ENCODE data around the gene LRMDA. TPM values are rescaled to one million over a fixed set of nuclear protein-coding genes. Genes with fewer than 3 reads are reported as not detected.

The LRMDA gene
- total RNA-seq, 1 experiment from 2014 or later, result not detected

DNA sequence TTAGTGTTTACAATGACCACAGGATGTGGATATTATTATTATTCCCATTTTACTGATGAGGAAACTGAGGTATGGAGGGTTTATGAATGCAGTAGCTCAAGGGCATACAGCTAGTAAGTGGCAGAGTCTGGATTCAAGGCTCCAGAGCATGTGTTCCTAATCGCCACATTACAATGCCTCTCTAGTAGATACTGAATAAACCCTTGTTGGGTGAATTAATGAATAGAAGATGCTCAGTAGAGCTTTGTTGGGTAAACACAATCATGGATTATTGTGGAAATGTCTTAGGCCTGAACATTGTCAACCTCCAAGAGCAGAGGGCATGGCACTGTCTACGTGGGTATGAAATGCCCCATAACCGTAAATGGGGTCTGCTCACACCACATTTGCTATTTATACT, 545.3 kb downstream of the LRMDA start:
- intact Hi-C loops (cut with micrococcal nuclease; ENCODE audit: unreplicated experiment), result no loop called here
- POLR2A ChIA-PET (ENCODE audit: low non-redundant PET), result no interaction called here
- no peak for DNase-seq (ENCODE audit: low spot score)

DNA sequence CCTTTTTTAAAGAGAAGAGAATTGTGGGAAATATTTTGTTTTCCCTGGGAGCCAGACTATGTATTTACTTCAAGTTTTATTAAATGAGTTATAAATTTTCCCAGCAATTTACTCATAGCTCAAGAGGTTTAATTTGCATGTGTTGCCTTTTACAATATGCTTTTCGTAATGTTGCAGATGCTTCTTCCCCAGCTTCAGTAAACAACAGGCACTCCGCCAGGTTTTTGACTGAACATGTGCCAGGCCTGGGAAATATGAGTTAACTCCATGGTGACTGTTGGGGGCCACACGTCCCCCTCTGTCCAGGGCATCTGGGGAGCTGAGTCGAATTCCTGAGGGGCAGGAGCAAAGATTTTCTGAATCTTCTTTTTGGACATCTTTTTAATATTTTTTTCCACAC, 545.7 kb downstream of the LRMDA start:
- Histone ChIP-seq H3K36me3 (ENCODE audit: insufficient read depth, low read length, poor library complexity, severe bottlenecking) (no peaks in the 10 kb centered on the region), H3K27ac (ENCODE audit: low read depth, low read length, poor library complexity, severe bottlenecking) (no peak overlapping the region), H3K4me1 (ENCODE audit: insufficient read depth, low read length, poor library complexity, severe bottlenecking) (no peaks in the 10 kb centered on the region), H3K9me3 (ENCODE audit: low read depth, low read length, poor library complexity, severe bottlenecking) (no peaks in the 10 kb centered on the region), H3K4me3 (ENCODE audit: low read depth, low read length, poor library complexity, severe bottlenecking) (no peak overlapping the region), H3K27me3 (replicated peaks; ENCODE audit: insufficient read depth, low read depth, low read length, poor library complexity) (peaks cover 21% of the 10 kb centered on the region)
- CTCF ChIA-PET, result no interaction called here
- no peak for DNase-seq (ENCODE audit: low spot score)
- TF ChIP-seq, protein P1, sequence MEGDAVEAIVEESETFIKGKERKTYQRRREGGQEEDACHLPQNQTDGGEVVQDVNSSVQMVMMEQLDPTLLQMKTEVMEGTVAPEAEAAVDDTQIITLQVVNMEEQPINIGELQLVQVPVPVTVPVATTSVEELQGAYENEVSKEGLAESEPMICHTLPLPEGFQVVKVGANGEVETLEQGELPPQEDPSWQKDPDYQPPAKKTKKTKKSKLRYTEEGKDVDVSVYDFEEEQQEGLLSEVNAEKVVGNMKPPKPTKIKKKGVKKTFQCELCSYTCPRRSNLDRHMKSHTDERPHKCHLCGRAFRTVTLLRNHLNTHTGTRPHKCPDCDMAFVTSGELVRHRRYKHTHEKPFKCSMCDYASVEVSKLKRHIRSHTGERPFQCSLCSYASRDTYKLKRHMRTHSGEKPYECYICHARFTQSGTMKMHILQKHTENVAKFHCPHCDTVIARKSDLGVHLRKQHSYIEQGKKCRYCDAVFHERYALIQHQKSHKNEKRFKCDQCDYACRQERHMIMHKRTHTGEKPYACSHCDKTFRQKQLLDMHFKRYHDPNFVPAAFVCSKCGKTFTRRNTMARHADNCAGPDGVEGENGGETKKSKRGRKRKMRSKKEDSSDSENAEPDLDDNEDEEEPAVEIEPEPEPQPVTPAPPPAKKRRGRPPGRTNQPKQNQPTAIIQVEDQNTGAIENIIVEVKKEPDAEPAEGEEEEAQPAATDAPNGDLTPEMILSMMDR (conservative IDR thresholded peaks at IDR 0.05; ENCODE audit: low read depth, low read length), result no peak
- no peak for TF ChIP-seq EZH2 (IDR thresholded peaks at IDR 0.05; ENCODE audit: borderline replicate concordance, low read depth, low read length, poor library complexity, severe bottlenecking)
- intact Hi-C loops (cut with micrococcal nuclease; ENCODE audit: unreplicated experiment), result no loop called here
- POLR2A ChIA-PET (ENCODE audit: low non-redundant PET), result no interaction called here
- BruUV-seq (replicated peaks), result no TSS peak

More for the DNA sequence above, 545.3 kb downstream of the LRMDA start:
- no peak overlapping the region for H3K27ac ChIP-seq (ENCODE audit: low read depth, low read length, poor library complexity, severe bottlenecking)
- no peak overlapping the region for H3K4me3 ChIP-seq (ENCODE audit: low read depth, low read length, poor library complexity, severe bottlenecking)
- H3K4me1 ChIP-seq (ENCODE audit: insufficient read depth, low read length, poor library complexity, severe bottlenecking), result no peaks in the 10 kb centered on the region
- TF ChIP-seq, protein P1 (conservative IDR thresholded peaks at IDR 0.05; ENCODE audit: low read depth, low read length), result no peak
- no peak for TF ChIP-seq EZH2 (IDR thresholded peaks at IDR 0.05; ENCODE audit: borderline replicate concordance, low read depth, low read length, poor library complexity, severe bottlenecking)
- CTCF ChIA-PET, result no interaction called here
- H3K9me3 ChIP-seq (ENCODE audit: low read depth, low read length, poor library complexity, severe bottlenecking), result no peaks in the 10 kb centered on the region
- no TSS peak for BruUV-seq (replicated peaks)
- H3K36me3 ChIP-seq (ENCODE audit: insufficient read depth, low read length, poor library complexity, severe bottlenecking), result no peaks in the 10 kb centered on the region
- peaks cover 21% of the 10 kb centered on the region for H3K27me3 ChIP-seq (replicated peaks; ENCODE audit: insufficient read depth, low read depth, low read length, poor library complexity)

DNA sequence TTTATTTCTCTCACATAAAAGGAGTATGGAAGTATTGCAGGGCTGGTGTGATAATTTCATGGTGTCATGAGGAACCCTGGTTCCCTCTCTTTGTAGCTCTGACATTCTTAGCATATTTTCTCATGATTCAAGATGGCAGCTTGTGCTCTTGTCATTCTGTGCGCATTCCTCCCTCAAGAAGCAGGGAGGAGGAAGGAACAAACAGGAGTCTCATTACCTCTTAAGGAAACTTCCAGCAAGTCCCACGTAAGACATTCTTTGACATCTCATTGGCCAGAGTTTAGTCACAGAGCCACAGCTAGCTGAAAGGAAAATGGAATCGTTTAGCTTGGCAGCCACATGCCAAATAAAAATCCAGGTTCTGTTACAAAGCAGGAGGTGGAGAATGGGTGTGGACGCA, 546.8 kb downstream of the LRMDA start:
- no TSS peak for BruUV-seq (replicated peaks)
- Histone ChIP-seq H3K36me3 (ENCODE audit: insufficient read depth, low read length, poor library complexity, severe bottlenecking) (no peaks in the 10 kb centered on the region), H3K4me3 (ENCODE audit: low read depth, low read length, poor library complexity, severe bottlenecking) (no peak overlapping the region), H3K9me3 (ENCODE audit: low read depth, low read length, poor library complexity, severe bottlenecking) (no peaks in the 10 kb centered on the region), H3K4me1 (ENCODE audit: insufficient read depth, low read length, poor library complexity, severe bottlenecking) (no peaks in the 10 kb centered on the region), H3K27me3 (replicated peaks; ENCODE audit: insufficient read depth, low read depth, low read length, poor library complexity) (peaks cover 21% of the 10 kb centered on the region), H3K27ac (ENCODE audit: low read depth, low read length, poor library complexity, severe bottlenecking) (no peak overlapping the region)
- ChIA-PET POLR2A (ENCODE audit: low non-redundant PET) (no interaction called here), CTCF (no interaction called here)
- TF ChIP-seq EZH2 (IDR thresholded peaks at IDR 0.05; ENCODE audit: borderline replicate concordance, low read depth, low read length, poor library complexity, severe bottlenecking), result no peak
- TF ChIP-seq, protein P1 (conservative IDR thresholded peaks at IDR 0.05; ENCODE audit: low read depth, low read length), result no peak
- intact Hi-C loops (cut with micrococcal nuclease; ENCODE audit: unreplicated experiment), result no loop called here
- DNase-seq (ENCODE audit: low spot score), result no peak
